HepG2 (cell line): ENCODE data around the gene LRRC73. TPM values are rescaled to one million over a fixed set of nuclear protein-coding genes. Genes with fewer than 3 reads are reported as not detected.
A peak's percentile ranks its signal among the peaks of the same experiment; 100 is the strongest.

Source experiments
- ADNP ChIP-seq: sonication (generic); formaldehyde crosslinking; IDR thresholded peaks from 2 replicates; pipeline ENCODE4 v1.4.0; 2020; ENCODE audit warnings: missing genetic modification reagents
- ATF4 ChIP-seq, 2 experiments: fragments of 450-650 bp in 1 of 2; sonication (generic) in 1 of 2; formaldehyde crosslinking; IDR thresholded peaks; 2 replicates each; pipeline versions ENCODE4 v1.5.0 to v1.8.0; 2020 to 2022; ENCODE audit warnings: mild to moderate bottlenecking in 1 of 2, missing genetic modification reagents in 1 of 2
- ATF6 ChIP-seq: sonication (generic); formaldehyde crosslinking; conservative IDR thresholded peaks from 2 replicates; pipeline ENCODE4 v1.4.0; 2020; ENCODE audit warnings: missing genetic modification reagents
- BATF2 ChIP-seq: sonication (generic); formaldehyde crosslinking; IDR thresholded peaks from 2 replicates; pipeline ENCODE4 v1.8.0; 2022; ENCODE audit warnings: mild to moderate bottlenecking, missing genetic modification reagents, moderate library complexity
- BHLHE40 ChIP-seq: IDR thresholded peaks from 2 replicates; pipeline ENCODE4 v1.6.1; 2011; ENCODE audit warnings: low read length, improper control_type of control experiment
- BORCS8-MEF2B ChIP-seq: sonication (generic); formaldehyde crosslinking; IDR thresholded peaks from 2 replicates; pipeline ENCODE4 v1.8.0; 2022; ENCODE audit warnings: mild to moderate bottlenecking, missing genetic modification reagents
- GABPA ChIP-seq, 2 experiments: IDR thresholded peaks; 2 replicates each; pipeline ENCODE4 v1.6.1; 2011 to 2016; ENCODE audit warnings: low read depth in 2 of 2, low read length in 1 of 2, missing biosample characterization in 1 of 2, missing genetic modification characterization in 1 of 2
- GABPB1 ChIP-seq: IDR thresholded peaks from 2 replicates; pipeline ENCODE4 v1.6.1; 2016; ENCODE audit warnings: mild to moderate bottlenecking, missing genetic modification reagents, moderate library complexity, missing compliant biosample characterization
- GFI1 ChIP-seq: sonication (generic); formaldehyde crosslinking; IDR thresholded peaks from 2 replicates; pipeline ENCODE4 v1.5.0; 2020; ENCODE audit warnings: missing genetic modification reagents, mild to moderate bottlenecking, borderline replicate concordance
- HES4 ChIP-seq: sonication (generic); formaldehyde crosslinking; IDR thresholded peaks from 2 replicates; pipeline ENCODE4 v1.9.0; 2021; ENCODE audit warnings: mild to moderate bottlenecking, missing genetic modification reagents, borderline replicate concordance
- HNRNPK ChIP-seq: fragments of 200-400 bp; formaldehyde crosslinking; IDR thresholded peaks from 2 replicates; pipeline ENCODE4 v1.6.1; 2018; ENCODE audit warnings: low read length, low read depth, moderate library complexity, mild to moderate bottlenecking; ENCODE audit not compliant: poor library complexity, severe bottlenecking
- MEIS2 ChIP-seq: sonication (generic); formaldehyde crosslinking; IDR thresholded peaks from 2 replicates; pipeline ENCODE4 v1.9.0; 2021; ENCODE audit warnings: mild to moderate bottlenecking, missing genetic modification reagents
- NFYB ChIP-seq: sonication (generic); formaldehyde crosslinking; IDR thresholded peaks from 2 replicates; pipeline ENCODE4 v1.4.0; 2020; ENCODE audit warnings: missing genetic modification reagents
- TFDP1 ChIP-seq: IDR thresholded peaks from 2 replicates; pipeline ENCODE4 v1.6.1; 2016; ENCODE audit warnings: missing compliant biosample characterization, missing genetic modification reagents, borderline replicate concordance
- ZBTB44 ChIP-seq: sonication (generic); formaldehyde crosslinking; IDR thresholded peaks from 2 replicates; pipeline ENCODE4 v1.4.0; 2020; ENCODE audit warnings: missing genetic modification reagents
- ZFP36L1 ChIP-seq: sonication (generic); formaldehyde crosslinking; IDR thresholded peaks from 2 replicates; pipeline ENCODE4 v1.8.0; 2022; ENCODE audit warnings: mild to moderate bottlenecking, missing genetic modification reagents, moderate library complexity
- ZNF253 ChIP-seq: sonication (generic); formaldehyde crosslinking; IDR thresholded peaks from 2 replicates; pipeline ENCODE4 v1.8.0; 2022; ENCODE audit warnings: mild to moderate bottlenecking, missing genetic modification reagents, borderline replicate concordance
- ZNF260 ChIP-seq: sonication (generic); formaldehyde crosslinking; IDR thresholded peaks from 2 replicates; pipeline ENCODE4 v1.4.0; 2020; ENCODE audit warnings: missing genetic modification reagents, low read depth, mild to moderate bottlenecking, borderline replicate concordance
- ZNF362 ChIP-seq: sonication (generic); formaldehyde crosslinking; IDR thresholded peaks from 2 replicates; pipeline ENCODE4 v1.4.0; 2020; ENCODE audit warnings: missing genetic modification reagents, mild to moderate bottlenecking, borderline replicate concordance
- ZSCAN21 ChIP-seq: sonication (generic); formaldehyde crosslinking; IDR thresholded peaks from 2 replicates; pipeline ENCODE4 v1.8.0; 2022; ENCODE audit warnings: mild to moderate bottlenecking, missing genetic modification reagents, moderate library complexity, borderline replicate concordance
- polyA plus RNA-seq, 8 experiments: library from polyadenylated mRNA; depleted of rRNA in 3 of 8; stranded (reverse) in 7 of 8; unstranded in 1 of 8; fragments of >200 nt; fragmentation: Illumina TruSeq in 4 of 8; extraction: Trizol in 4 of 8; gene quantifications; 2 replicates each; pipeline versions ENCODE4 v1.2.1 to v1.2.3, GENCODE V29; 2011 to 2016; ENCODE audit warnings: low read depth in 4 of 8, missing spikeins in 1 of 8, mixed read lengths in 1 of 8; ENCODE audit not compliant: insufficient read depth in 1 of 8
- total RNA-seq, 5 experiments: library from RNA; depleted of rRNA; stranded (reverse); fragments of >200 nt; fragmentation: Illumina TruSeq; extraction: Trizol; gene quantifications; 2 replicates each; pipeline ENCODE4 v1.2.3, GENCODE V29; 2016; ENCODE audit warnings: low read depth in 1 of 5

The LRRC73 gene
- total and polyA plus RNA-seq, 2 of the 13 experiments (the other 11 are each of a cell fraction or from before 2014, with no cell fraction given): 0.11 to 0.12 TPM

GRCh38 chr6:43477235-43478007 lies 32.7 kb downstream of the LRRC73 start, which contains the start of gene TJAP1 (continued):
- TF ChIP-seq ZNF260 (CRISPR knock-in tag) (0 out of 2 replicates have a peak, but pooled peaks have one; percentile 29), HES4 (CRISPR knock-in tag) (peak; percentile 63; the same call in 1 of the 2 replicates), NFYB (no peak), BHLHE40 (peak; percentile 5; the same call in 1 of the 2 replicates), ZBTB44 (no peak), ATF6 (CRISPR knock-in tag) (no peak), HNRNPK (peak; percentile 99), ADNP (CRISPR knock-in tag) (0 out of 2 replicates have a peak, but pooled peaks have one; percentile 18), GFI1 (CRISPR knock-in tag) (peak; percentile 72), TFDP1 (CRISPR knock-in tag) (peak; percentile 93), ZSCAN21 (peak; percentile 51), ZNF253 (CRISPR knock-in tag) (peak; percentile 13; the same call in 1 of the 2 replicates), MEIS2 (CRISPR knock-in tag) (no peak), ZFP36L1 (0 out of 2 replicates have a peak, but pooled peaks have one; percentile 51), ATF4 (CRISPR knock-in tag; IDR thresholded peaks at IDR 0.05) (peak in 1 of 2 experiments; percentile 67; a peak in 2 of 4 replicates), BATF2 (CRISPR knock-in tag) (peak; percentile 60; the same call in 1 of the 2 replicates), GABPA (IDR thresholded peaks at IDR 0.05; ENCODE audit: low read depth, low read length) (no peak), GABPA (CRISPR knock-in tag; IDR thresholded peaks at IDR 0.05; ENCODE audit: low read depth) (peak; percentile 46), ZNF362 (peak; percentile 49; the same call in 1 of the 2 replicates), BORCS8-MEF2B (CRISPR knock-in tag) (peak; percentile 76), GABPB1 (CRISPR knock-in tag) (peak; percentile 75)
